HUDEP-2 (cell line): ENCODE measurements around the gene MEIOSIN.

ENCODE experiments used
- DNase-seq, 76 experiments: peaks; one replicate each; lab custom pipeline; 2025; ENCODE audit not compliant: unreplicated experiment in 76 of 76; lab: John Stamatoyannopoulos, UW

MEIOSIN gene

DNA sequence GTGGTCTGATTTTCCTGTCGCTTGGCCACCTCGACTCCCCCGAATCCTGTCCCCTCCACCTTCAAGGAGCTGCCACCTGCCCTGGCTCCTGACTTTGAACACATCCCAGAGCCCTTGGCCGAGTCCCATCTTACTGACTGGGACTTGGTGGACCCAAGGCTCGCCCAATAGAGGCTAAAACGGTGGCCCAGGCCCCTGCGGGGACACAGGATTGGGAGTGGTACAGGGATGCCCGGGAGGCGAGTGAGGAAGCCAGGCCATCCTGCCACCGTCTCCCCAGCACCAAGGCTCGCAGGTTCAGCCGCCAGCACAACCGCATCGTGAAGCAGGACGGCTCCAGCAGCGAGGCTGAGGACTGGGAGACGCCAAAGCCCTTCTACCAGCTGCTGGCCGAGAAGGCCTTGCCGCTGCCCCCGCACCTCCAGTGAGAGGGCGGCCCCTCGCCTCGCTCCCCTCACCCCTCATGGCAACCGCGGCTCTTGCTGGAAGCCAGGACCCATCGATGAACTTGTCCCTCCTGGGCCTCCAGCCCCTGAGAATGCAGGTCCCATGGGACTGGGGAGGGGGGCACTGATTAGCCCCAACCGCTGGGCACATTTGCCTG lies 30.6 kb downstream of the MEIOSIN start:
- no peak for DNase-seq

DNA sequence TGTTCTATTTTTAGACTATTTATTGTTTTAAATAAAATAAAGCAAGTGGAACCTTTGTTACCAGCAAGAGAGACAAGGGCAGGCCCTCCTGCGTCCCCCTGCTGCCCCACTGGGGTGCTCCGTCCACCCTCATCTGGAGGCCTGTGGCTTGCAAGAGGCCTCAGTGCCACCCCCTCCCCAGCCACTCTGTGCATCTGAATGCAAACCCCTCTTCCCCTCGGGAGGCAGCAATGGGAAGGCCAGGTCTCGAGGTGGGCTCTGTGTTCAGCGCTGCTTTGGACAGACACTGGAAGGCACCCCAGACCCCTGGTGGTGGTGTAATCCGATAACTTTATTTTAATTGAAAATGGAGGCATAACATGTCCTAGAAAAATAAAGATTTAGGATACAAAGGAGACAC lies 31.2 kb downstream of the MEIOSIN start:
- no peak for DNase-seq

GRCh38 chr19:45764945-45765701 lies 31.9 kb downstream of the MEIOSIN start:
- DNase-seq = no peak

DNA sequence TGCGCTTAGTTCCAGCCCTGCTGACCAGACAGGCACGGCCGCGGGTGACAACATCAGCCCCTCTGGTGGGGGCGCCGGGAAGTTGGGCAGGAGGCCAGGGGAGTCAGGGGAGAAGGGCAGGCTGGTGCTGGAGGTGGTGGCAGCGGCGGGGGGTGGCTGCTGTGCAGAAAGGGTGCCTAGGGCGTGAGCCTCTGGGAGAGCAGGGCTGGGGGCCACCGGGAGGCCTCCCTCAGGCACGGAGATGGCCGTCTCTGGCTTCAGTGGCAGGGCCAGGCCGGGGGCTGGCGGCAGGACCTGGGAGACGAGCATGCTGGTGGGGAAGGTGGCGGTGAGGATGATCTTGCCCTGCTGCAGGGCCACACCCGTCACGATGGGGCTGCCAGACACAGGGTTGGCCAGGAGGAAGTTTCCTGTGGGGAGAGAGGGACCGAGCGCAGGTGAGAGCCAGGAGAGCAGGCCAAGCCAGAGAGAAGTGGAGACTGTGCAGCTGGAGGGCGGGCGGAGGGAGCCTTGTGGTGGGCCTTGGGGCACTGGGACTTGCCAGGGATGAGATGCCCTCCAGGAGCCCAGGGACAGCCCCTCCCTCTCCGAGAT lies 32.6 kb downstream of the MEIOSIN start:
- no peak for DNase-seq

DNA sequence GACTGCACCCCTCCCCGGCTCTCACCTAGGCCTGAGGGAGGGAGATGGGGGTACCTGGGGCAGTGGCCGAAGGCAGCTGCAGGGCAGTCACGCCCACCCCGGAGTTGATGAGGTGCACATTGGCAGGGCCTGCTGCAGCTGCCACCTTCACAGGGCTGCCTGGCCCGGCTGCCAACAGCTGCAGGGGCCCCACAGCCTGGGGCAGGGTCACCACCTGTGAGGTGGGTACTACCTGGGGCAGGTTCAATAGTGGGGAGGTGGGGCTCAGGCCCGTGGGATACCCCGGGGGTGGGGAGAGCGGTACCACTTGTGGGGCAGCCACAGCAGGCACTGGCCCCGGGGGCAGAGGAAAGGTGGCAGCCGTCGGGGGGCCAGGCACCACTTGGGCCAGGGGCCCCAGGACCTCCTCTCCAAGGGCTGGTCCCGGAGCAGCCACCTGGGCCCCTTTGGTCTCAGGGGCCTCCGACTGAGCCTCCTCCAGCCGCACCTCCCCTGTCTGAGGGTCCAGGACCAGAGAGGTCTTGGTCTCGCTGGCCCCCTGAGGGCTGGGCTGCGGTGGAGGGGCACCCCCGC lies 33.1 kb downstream of the MEIOSIN start:
- no peak for DNase-seq

DNA sequence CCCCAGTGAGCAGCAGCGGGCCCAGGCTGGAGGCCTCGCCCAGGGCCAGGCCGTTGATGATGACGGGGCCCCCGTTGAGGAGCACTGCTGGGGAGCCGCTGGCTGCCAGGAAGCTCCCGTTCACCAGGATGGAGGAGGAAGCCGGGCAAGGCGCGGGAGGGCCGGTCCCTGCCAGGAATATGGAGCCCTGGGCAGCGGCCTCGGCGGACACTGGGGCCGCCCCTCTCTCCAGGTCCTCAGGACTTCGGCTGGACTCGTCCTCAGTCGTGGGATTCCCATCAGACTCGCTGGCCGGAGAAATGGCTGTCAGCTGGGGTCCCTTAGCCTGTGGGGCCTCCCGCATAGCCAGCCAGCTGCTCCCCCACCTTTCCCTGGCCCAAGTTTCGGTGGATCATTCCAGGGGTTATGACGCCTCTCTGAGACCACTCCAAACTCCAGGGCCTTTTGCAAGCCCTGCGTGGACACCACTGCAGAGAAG lies 33.7 kb downstream of the MEIOSIN start:
- no peak for DNase-seq

- DNase-seq = no peak
Observed at GRCh38 chr19:45767410-45767880, 34.2 kb downstream of the MEIOSIN start.

GRCh38 chr19:45767881-45768654 lies 34.8 kb downstream of the MEIOSIN start:
- peak in 40 of 76 experiments; percentile 25 to 73 (median 48) for DNase-seq

GRCh38 chr19:45768655-45768983 lies 35.4 kb downstream of the MEIOSIN start:
- peak in 39 of 76 experiments; percentile 12 to 73 (median 49) for DNase-seq

DNA sequence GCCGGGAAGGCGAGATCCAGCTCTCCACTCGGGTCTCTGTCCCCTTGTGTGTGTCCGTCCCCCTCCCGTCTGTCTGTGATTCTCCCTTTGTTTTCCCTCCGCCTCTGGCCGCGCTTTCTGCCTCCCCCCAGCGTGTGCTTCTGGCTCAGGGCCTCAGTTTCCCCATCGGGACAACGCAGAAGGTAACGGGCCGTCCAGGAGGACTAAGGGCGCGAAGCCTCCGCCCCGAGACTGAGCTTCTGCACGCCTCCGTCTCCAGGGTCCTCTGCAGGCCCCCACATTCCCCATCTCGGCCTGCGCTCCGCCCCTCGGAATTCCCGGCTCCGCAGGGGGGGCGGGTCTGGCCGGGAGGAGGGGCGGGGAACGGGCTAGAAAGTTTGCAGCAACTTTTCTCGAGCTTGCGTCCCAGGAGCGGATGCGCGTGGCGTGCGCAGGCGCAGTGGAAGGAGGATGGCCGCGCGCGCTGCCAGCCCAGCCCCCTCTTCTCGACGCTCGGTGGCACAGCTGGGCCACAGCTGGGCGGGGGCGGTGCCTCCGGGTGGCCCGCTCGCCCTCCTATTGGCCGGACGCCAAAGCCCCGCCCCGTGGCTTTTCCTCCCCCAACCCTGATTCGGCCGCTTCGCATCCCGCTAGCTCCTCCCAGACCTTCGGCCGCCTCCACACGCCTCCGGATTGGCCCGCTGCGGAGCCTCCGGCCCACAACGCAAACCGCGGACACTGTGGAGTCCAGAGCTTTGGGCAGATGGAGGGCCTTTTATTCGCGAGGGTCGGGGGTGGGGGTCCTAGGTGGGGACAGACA lies 35.9 kb downstream of the MEIOSIN start, which contains the start of gene SIX5:
TSS of gene SIX5 (minus strand) at position 269 of the 799 bp plus-strand sequence. CDS start 408 bp downstream, outside the sequence.
- peak; percentile 76 to 100 (median 99) for DNase-seq

- DNase-seq = peak in 57 of 76 experiments; percentile 24 to 99 (median 63)
Observed at GRCh38 chr19:45769821-45770191, 36.6 kb downstream of the MEIOSIN start.

DNA sequence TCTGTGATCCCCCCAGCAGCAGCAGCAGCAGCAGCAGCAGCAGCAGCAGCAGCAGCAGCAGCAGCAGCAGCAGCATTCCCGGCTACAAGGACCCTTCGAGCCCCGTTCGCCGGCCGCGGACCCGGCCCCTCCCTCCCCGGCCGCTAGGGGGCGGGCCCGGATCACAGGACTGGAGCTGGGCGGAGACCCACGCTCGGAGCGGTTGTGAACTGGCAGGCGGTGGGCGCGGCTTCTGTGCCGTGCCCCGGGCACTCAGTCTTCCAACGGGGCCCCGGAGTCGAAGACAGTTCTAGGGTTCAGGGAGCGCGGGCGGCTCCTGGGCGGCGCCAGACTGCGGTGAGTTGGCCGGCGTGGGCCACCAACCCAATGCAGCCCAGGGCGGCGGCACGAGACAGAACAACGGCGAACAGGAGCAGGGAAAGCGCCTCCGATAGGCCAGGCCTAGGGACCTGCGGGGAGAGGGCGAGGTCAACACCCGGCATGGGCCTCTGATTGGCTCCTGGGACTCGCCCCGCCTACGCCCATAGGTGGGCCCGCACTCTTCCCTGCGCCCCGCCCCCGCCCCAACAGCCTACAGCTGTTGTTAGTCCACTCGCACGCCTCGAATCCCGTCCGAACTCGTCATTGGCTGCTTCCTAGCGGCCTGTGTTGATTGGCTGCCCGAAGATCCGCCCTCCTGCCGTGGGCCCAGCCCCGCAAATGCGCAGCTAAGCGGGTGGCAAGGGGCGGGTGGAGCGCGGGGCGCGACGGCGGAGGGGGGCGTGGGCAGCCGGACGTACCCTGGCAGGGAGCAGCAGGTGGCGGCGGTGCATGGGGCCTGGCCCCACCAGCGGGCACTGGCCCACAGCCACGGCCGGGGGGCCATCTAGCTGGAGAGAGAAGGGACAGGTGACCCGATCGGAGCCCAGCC lies 37.2 kb downstream of the MEIOSIN start:
- DNase-seq = peak; percentile 92 to 100 (median 99)

- DNase-seq = no peak
Observed at GRCh38 chr19:45771311-45771933, 38.2 kb downstream of the MEIOSIN start.

DNA sequence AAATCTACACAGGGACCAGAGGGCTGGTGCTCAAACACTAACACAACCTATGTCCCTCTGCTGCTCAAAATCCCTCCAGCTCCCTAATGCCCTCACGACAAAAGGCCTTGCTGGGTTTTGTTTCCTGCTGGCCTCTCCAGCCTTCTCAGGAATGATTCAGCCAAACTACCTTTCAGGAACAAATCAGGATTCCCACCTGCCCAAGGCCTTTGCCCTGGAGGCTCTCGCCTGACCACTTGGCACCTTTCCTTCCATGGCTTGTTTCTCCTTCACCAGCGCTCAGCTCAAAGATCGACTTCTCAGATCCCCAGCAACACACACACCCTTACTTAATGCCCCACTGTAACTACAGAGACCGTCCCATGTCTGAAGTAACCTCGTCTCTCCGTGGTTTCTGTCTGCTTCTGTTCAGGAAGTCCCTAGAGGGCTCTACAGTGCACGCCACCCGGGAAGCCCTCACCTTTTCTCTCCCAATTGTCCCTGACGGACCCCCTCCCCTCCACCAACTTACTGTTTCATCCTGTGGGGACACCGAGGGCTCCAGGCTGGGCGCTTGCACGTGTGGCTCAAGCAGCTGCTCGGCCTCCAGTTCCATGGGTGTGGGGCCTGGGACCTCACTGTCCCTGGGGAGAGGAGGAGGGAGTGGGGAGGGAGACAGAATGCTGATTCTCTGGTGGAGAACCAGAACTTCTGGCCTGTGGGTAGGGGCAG lies 39.0 kb downstream of the MEIOSIN start:
- no peak for DNase-seq

DNA sequence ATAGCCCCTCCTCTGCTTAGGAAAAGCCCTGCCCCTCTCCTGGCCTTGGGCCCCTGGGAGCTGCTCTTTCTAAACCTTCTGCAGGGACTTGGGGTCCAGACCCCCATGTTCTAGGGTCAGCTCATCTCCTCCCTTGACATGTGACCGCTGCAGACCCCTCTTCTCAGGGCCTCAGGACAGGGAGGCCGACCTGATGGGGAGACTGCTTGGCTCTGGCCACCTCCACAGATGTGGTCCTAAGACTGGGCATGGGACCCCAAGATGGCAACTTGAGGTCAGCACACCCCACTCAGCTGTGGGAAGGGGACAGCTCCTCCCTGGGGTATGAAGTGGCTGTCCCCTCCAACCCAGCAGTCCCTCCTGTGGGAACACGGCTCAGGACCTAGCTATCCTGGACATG lies 39.7 kb downstream of the MEIOSIN start:
- no peak for DNase-seq

DNA sequence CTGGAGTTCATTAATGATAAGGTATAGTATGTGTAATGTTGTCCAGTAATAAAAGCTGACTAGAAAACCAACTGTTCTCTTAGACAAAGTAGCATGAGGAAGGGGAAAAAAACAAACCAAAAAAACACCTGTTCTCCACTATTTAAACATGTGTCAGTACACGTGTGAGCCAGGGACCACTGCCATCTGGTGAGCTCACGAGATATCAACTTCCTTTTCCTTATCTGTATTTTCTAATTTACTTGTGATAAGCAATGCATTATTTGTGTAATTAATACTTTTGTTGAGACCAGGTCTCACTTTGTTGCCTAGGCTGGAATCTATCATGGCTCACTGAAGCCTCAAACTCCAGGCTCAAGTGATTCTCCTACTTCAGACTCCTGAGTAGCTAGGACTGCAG lies 40.1 kb downstream of the MEIOSIN start:
- DNase-seq = no peak

DNA sequence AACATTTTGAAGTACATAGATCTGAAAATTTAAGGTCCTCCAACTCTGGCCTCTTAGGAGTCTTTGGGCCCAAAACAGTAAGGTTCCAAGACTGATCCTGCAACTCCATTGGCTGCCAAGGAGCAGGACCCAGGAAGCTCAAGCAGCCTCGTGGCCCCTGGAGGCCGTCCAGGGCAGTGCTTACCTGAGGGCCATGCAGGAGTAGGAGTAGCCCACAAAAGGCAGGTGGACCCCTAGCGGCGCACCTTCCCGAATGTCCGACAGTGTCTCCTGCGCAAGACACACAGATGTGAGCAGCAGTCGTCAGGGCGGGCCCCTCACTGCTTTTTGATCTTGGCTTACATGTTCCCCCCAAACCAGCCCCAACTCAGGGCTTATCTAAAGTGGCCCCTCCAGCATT lies 41.5 kb downstream of the MEIOSIN start:
- DNase-seq = peak in 1 of 76 experiments; percentile 20
